HepG2 (cell line): ENCODE measurements around the gene PGGT1B. TPM values are rescaled to one million over a fixed set of nuclear protein-coding genes. Genes with fewer than 3 reads are reported as not detected.

Experiments
- BCL6 ChIP-seq: IDR thresholded peaks from 2 replicates; pipeline ENCODE4 v1.6.1; 2016; ENCODE audit warnings: missing genetic modification reagents, missing compliant biosample characterization
- CERS6 ChIP-seq: sonication (generic); formaldehyde crosslinking; IDR thresholded peaks from 2 replicates; pipeline ENCODE4 v1.5.0; 2020; ENCODE audit warnings: missing genetic modification reagents
- ETV5 ChIP-seq: IDR thresholded peaks from 2 replicates; pipeline ENCODE4 v1.6.1; 2018; ENCODE audit warnings: missing biosample characterization, missing genetic modification reagents, inconsistent platforms, borderline replicate concordance
- KAT2B ChIP-seq: fragments of 150-350 bp; IDR thresholded peaks from 2 replicates; pipeline ENCODE4 v1.6.1; 2014; ENCODE audit warnings: low read depth, low read length, borderline replicate concordance
- KDM2A ChIP-seq: sonication (generic); formaldehyde crosslinking; IDR thresholded peaks from 2 replicates; pipeline ENCODE4 v1.4.0; 2020; ENCODE audit warnings: low read depth, missing genetic modification reagents, borderline replicate concordance
- MBNL3 ChIP-seq: fragments of 250-450 bp; sonication (Bioruptor Pico); conservative IDR thresholded peaks from 2 replicates; pipeline ENCODE4 v1.8.0; 2022; ENCODE audit warnings: mild to moderate bottlenecking, inconsistent platforms
- MTF2 ChIP-seq: sonication (generic); formaldehyde crosslinking; IDR thresholded peaks from 2 replicates; pipeline ENCODE4 v1.5.0; 2020; ENCODE audit warnings: missing genetic modification reagents, borderline replicate concordance
- NBN ChIP-seq: fragments of 450-650 bp; conservative IDR thresholded peaks from 2 replicates; pipeline ENCODE4 v1.6.1; 2017
- NCOA5 ChIP-seq: sonication (generic); formaldehyde crosslinking; IDR thresholded peaks from 2 replicates; pipeline ENCODE4 v1.4.0; 2020; ENCODE audit warnings: missing genetic modification reagents
- PHF8 ChIP-seq: sonication (generic); formaldehyde crosslinking; IDR thresholded peaks from 2 replicates; pipeline ENCODE4 v1.5.0; 2020; ENCODE audit warnings: missing genetic modification reagents
- PLSCR1 ChIP-seq: sonication (generic); formaldehyde crosslinking; IDR thresholded peaks from 2 replicates; pipeline ENCODE4 v1.5.0; 2020; ENCODE audit warnings: missing genetic modification reagents, mild to moderate bottlenecking, borderline replicate concordance
- POLR2A ChIP-seq, 2 experiments: IDR thresholded peaks; 2 replicates each; pipeline ENCODE4 v1.6.1; 2011; ENCODE audit warnings: low read depth in 2 of 2, low read length in 2 of 2, mild to moderate bottlenecking in 1 of 2, moderate library complexity in 1 of 2; ENCODE audit not compliant: insufficient read depth in 1 of 2
- RAD51 ChIP-seq: fragments of 450-650 bp; IDR thresholded peaks from 2 replicates; pipeline ENCODE4 v1.6.1; 2016; ENCODE audit warnings: borderline replicate concordance
- RERE ChIP-seq: IDR thresholded peaks from 2 replicates; pipeline ENCODE4 v1.6.1; 2016; ENCODE audit warnings: low read depth, missing genetic modification reagents, missing compliant biosample characterization
- TERF1 ChIP-seq: sonication (generic); formaldehyde crosslinking; IDR thresholded peaks from 2 replicates; pipeline ENCODE4 v1.8.0; 2022; ENCODE audit warnings: mild to moderate bottlenecking, missing genetic modification reagents, moderate library complexity
- TFAP4 ChIP-seq: sonication (generic); IDR thresholded peaks from 2 replicates; pipeline ENCODE4 v1.6.1; 2016; ENCODE audit warnings: low read depth, borderline replicate concordance
- ZFYVE20 ChIP-seq: sonication (generic); formaldehyde crosslinking; IDR thresholded peaks from 2 replicates; pipeline ENCODE4 v1.8.0; 2023; ENCODE audit warnings: low read depth, mild to moderate bottlenecking, moderate library complexity, missing genetic modification reagents, borderline replicate concordance
- ZNF282 ChIP-seq: fragments of 450-650 bp; IDR thresholded peaks from 2 replicates; pipeline ENCODE4 v1.6.1; 2018; ENCODE audit not compliant: partially characterized antibody
- ZNF296 ChIP-seq: sonication (generic); formaldehyde crosslinking; conservative IDR thresholded peaks from 2 replicates; pipeline ENCODE4 v1.5.0; 2020; ENCODE audit warnings: mild to moderate bottlenecking, missing genetic modification reagents
- polyA plus RNA-seq, 8 experiments: library from polyadenylated mRNA; depleted of rRNA in 3 of 8; stranded (reverse) in 7 of 8; unstranded in 1 of 8; fragments of >200 nt; fragmentation: Illumina TruSeq in 4 of 8; extraction: Trizol in 4 of 8; gene quantifications; 2 replicates each; pipeline versions ENCODE4 v1.2.1 to v1.2.3, GENCODE V29; 2011 to 2016; ENCODE audit warnings: low read depth in 4 of 8, missing spikeins in 1 of 8, mixed read lengths in 1 of 8; ENCODE audit not compliant: insufficient read depth in 1 of 8
- total RNA-seq, 5 experiments: library from RNA; depleted of rRNA; stranded (reverse); fragments of >200 nt; fragmentation: Illumina TruSeq; extraction: Trizol; gene quantifications; 2 replicates each; pipeline ENCODE4 v1.2.3, GENCODE V29; 2016; ENCODE audit warnings: low read depth in 1 of 5

The PGGT1B gene
- total and polyA plus RNA-seq, 2 of the 13 experiments (the other 11 are each of a cell fraction or from before 2014, with no cell fraction given), result 2.4 to 42.7 TPM

GRCh38 chr5:115262321-115263077 is at the start of gene PGGT1B (continued):
- TF ChIP-seq RERE, result no peak
- peak; percentile 95 for TF ChIP-seq KDM2A (CRISPR knock-in tag)
- no peak for TF ChIP-seq NCOA5 (CRISPR knock-in tag)
- TF ChIP-seq TERF1 (CRISPR knock-in tag), result no peak
- no peak for TF ChIP-seq KAT2B
- peak; percentile 87 for TF ChIP-seq MTF2 (CRISPR knock-in tag)
- TF ChIP-seq NBN, result no peak
- no peak for TF ChIP-seq PLSCR1 (CRISPR knock-in tag)
- TF ChIP-seq ETV5 (CRISPR knock-in tag), result peak; percentile 80
- TF ChIP-seq RAD51, result no peak
- no peak for TF ChIP-seq TFAP4
- TF ChIP-seq ZFYVE20, result no peak
- peak; percentile 81 to 85 for TF ChIP-seq POLR2A (IDR thresholded peaks at IDR 0.05; ENCODE audit: insufficient read depth in 1 of 2, low read depth in 2 of 2, low read length in 2 of 2)
- peak; percentile 50; the same call in 1 of the 2 replicates for TF ChIP-seq BCL6 (CRISPR knock-in tag)
- TF ChIP-seq PHF8, result peak; percentile 89
- no peak for TF ChIP-seq ZNF296
- no peak for TF ChIP-seq CERS6 (CRISPR knock-in tag)
- TF ChIP-seq MBNL3 (CRISPR knock-in tag), result no peak
- TF ChIP-seq ZNF282, result no peak
